HEK293 (cell line): ENCODE results near the gene CCSER1.

ENCODE experiments used
- CTCF ChIA-PET: fragments of 350-600 bp; formaldehyde crosslinking; extraction: SDS; loops from one replicate; lab custom pipeline; 2021; ENCODE audit warnings: antibody characterized with exemption; lab: Yijun Ruan, JAX
- POLR2A ChIA-PET: fragments of 300-600 bp; formaldehyde crosslinking; extraction: SDS; loops from one replicate; lab custom pipeline; 2020; ENCODE audit warnings: antibody characterized with exemption, inconsistent platforms; lab: Yijun Ruan, JAX
- H3K27ac ChIP-seq: fragments of 200-500 bp; sonication (Bioruptor generic); 2 replicates; pipeline ENCODE4 v1.5.1; 2014; ENCODE audit warnings: low read depth, low read length, control low read depth, inconsistent platforms; ENCODE audit errors: extremely low read depth
- H3K36me3 ChIP-seq, 2 experiments: fragments of 200-500 bp in 1 of 2; sonication (Bioruptor generic) in 1 of 2; 1 replicate in 1 of 2; 2 replicates in 1 of 2; pipeline ENCODE4 v1.5.1; 2014 to 2017; ENCODE audit warnings: inconsistent platforms in 2 of 2, low read length in 2 of 2; ENCODE audit not compliant: control insufficient read depth in 2 of 2, insufficient read depth in 1 of 2
- H3K4me1 ChIP-seq: fragments of 200-500 bp; sonication (Bioruptor generic); 2 replicates; pipeline ENCODE4 v1.5.1; 2014; ENCODE audit warnings: mild to moderate bottlenecking, low read length, inconsistent platforms; ENCODE audit not compliant: control insufficient read depth, insufficient read depth
- H3K4me3 ChIP-seq: 2 replicates; pipeline ENCODE4 v1.5.1; 2011; ENCODE audit warnings: low read depth, mild to moderate bottlenecking, control low read depth, low read length, moderate library complexity
- H3K9me3 ChIP-seq: fragments of 200-500 bp; sonication (Bioruptor generic); 2 replicates; pipeline ENCODE4 v1.5.1; 2014; ENCODE audit warnings: low read depth, low read length, inconsistent platforms; ENCODE audit not compliant: control insufficient read depth, insufficient read depth
- GFI1B ChIP-seq: fragments of 450-650 bp; formaldehyde crosslinking; IDR thresholded peaks from 2 replicates; pipeline ENCODE4 v1.5.1; 2016; ENCODE audit warnings: missing biosample characterization, missing genetic modification characterization
- GLIS1 ChIP-seq: fragments of 450-650 bp; formaldehyde crosslinking; IDR thresholded peaks from 2 replicates; pipeline ENCODE4 v1.5.1; 2016; ENCODE audit warnings: missing biosample characterization, missing genetic modification characterization
- IKZF3 ChIP-seq: fragments of 450-650 bp; IDR thresholded peaks from 2 replicates; pipeline ENCODE4 v1.5.0; 2018; ENCODE audit warnings: missing biosample characterization, mild to moderate bottlenecking, missing genetic modification characterization, moderate library complexity
- KLF16 ChIP-seq: fragments of 450-650 bp; formaldehyde crosslinking; IDR thresholded peaks from 2 replicates; pipeline ENCODE4 v1.5.1; 2017; ENCODE audit warnings: missing biosample characterization, missing genetic modification characterization
- OSR2 ChIP-seq: fragments of 450-650 bp; formaldehyde crosslinking; IDR thresholded peaks from 2 replicates; pipeline ENCODE4 v1.5.1; 2016; ENCODE audit warnings: missing biosample characterization, missing genetic modification characterization
- SP2 ChIP-seq: fragments of 450-650 bp; formaldehyde crosslinking; IDR thresholded peaks from 2 replicates; pipeline ENCODE4 v1.5.1; 2016; ENCODE audit warnings: missing biosample characterization, missing genetic modification characterization
- SP7 ChIP-seq: fragments of 450-650 bp; formaldehyde crosslinking; IDR thresholded peaks from 2 replicates; pipeline ENCODE4 v1.5.1; 2016; ENCODE audit warnings: missing biosample characterization, missing genetic modification characterization
- TRIM28 ChIP-seq: IDR thresholded peaks from 2 replicates; pipeline ENCODE4 v1.6.1; 2011; ENCODE audit warnings: low read length, control low read depth, borderline replicate concordance
- YY1 ChIP-seq: fragments of 450-650 bp; formaldehyde crosslinking; IDR thresholded peaks from 2 replicates; pipeline ENCODE4 v1.5.1; 2018; ENCODE audit warnings: missing biosample characterization, missing genetic modification characterization
- ZBTB48 ChIP-seq: fragments of 450-650 bp; formaldehyde crosslinking; IDR thresholded peaks from 2 replicates; pipeline ENCODE4 v1.5.1; 2016; ENCODE audit warnings: missing biosample characterization, missing genetic modification characterization
- ZNF132 ChIP-seq: fragments of 450-650 bp; formaldehyde crosslinking; IDR thresholded peaks from 2 replicates; pipeline ENCODE4 v1.5.1; 2017; ENCODE audit warnings: missing biosample characterization, missing genetic modification characterization, borderline replicate concordance
- ZNF311 ChIP-seq: fragments of 450-650 bp; formaldehyde crosslinking; IDR thresholded peaks from 2 replicates; pipeline ENCODE4 v1.5.1; 2017; ENCODE audit warnings: missing biosample characterization, missing genetic modification characterization, borderline replicate concordance
- ZNF354C ChIP-seq: fragments of 450-650 bp; formaldehyde crosslinking; IDR thresholded peaks from 2 replicates; pipeline ENCODE4 v1.5.1; 2016; ENCODE audit warnings: missing biosample characterization, missing genetic modification characterization, low read depth, borderline replicate concordance
- ZNF529 ChIP-seq: fragments of 450-650 bp; formaldehyde crosslinking; IDR thresholded peaks from 2 replicates; pipeline ENCODE4 v1.5.1; 2017; ENCODE audit warnings: missing genetic modification characterization, missing biosample characterization; ENCODE audit not compliant: insufficient replicate concordance
- ZNF561 ChIP-seq: fragments of 450-650 bp; IDR thresholded peaks from 2 replicates; pipeline ENCODE4 v1.5.1; 2018; ENCODE audit warnings: missing biosample characterization, missing genetic modification characterization, borderline replicate concordance
- ZNF585B ChIP-seq: fragments of 450-650 bp; formaldehyde crosslinking; IDR thresholded peaks from 2 replicates; pipeline ENCODE4 v1.5.1; 2016; ENCODE audit warnings: missing biosample characterization, missing genetic modification characterization
- ZNF677 ChIP-seq: fragments of 450-650 bp; IDR thresholded peaks from 2 replicates; pipeline ENCODE4 v1.5.0; 2018; ENCODE audit warnings: missing biosample characterization, mild to moderate bottlenecking, missing genetic modification characterization, moderate library complexity
- ZNF791 ChIP-seq: fragments of 450-650 bp; formaldehyde crosslinking; IDR thresholded peaks from 2 replicates; pipeline ENCODE4 v1.5.1; 2016; ENCODE audit warnings: missing biosample characterization, missing genetic modification characterization
- ZSCAN16 ChIP-seq: fragments of 450-650 bp; formaldehyde crosslinking; IDR thresholded peaks from 2 replicates; pipeline ENCODE4 v1.5.1; 2016; ENCODE audit warnings: missing biosample characterization, missing genetic modification characterization
- TF ChIP-seq, protein P1 (sequence below): fragments of 450-650 bp; formaldehyde crosslinking; IDR thresholded peaks from 2 replicates; pipeline ENCODE4 v1.5.1; 2016; ENCODE audit warnings: missing biosample characterization, missing genetic modification characterization
- TF ChIP-seq, protein P2 (sequence below): fragments of 450-650 bp; formaldehyde crosslinking; IDR thresholded peaks from 2 replicates; pipeline ENCODE4 v1.5.1; 2016; ENCODE audit warnings: missing biosample characterization, missing genetic modification characterization
- TF ChIP-seq, protein P3 (sequence below): fragments of 450-650 bp; formaldehyde crosslinking; IDR thresholded peaks from 2 replicates; pipeline ENCODE4 v1.5.1; 2016; ENCODE audit warnings: missing biosample characterization, missing genetic modification characterization
- TF ChIP-seq, protein P4 (sequence below): fragments of 450-650 bp; formaldehyde crosslinking; IDR thresholded peaks from 2 replicates; pipeline ENCODE4 v1.5.0; 2017; ENCODE audit warnings: missing biosample characterization, missing genetic modification characterization, borderline replicate concordance

Gene CCSER1

DNA sequence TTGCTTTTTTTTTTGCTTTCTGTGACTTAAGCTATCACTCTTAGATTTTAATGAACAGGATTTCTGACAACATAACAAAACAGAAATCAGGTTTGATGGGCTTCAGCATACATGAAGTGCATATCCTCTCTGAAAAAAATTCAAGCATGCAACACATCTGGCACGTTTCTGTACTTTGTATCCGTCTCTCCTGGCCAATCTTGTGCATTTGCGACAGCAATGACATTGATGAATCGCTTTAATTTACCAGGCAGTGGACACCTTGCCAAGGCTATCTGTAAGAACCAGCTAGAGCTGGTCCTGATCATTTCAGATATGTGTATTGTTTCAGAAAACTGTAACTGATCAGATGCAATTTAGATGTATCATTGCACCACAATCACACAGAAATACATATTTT lies 93.3 kb downstream of the CCSER1 start:
- no peak overlapping the region for H3K27ac ChIP-seq
- POLR2A ChIA-PET: no interaction called here
- TF ChIP-seq, protein P1, sequence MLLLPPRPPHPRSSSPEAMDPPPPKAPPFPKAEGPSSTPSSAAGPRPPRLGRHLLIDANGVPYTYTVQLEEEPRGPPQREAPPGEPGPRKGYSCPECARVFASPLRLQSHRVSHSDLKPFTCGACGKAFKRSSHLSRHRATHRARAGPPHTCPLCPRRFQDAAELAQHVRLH (tag by site-specific recombination): no peak
- TF ChIP-seq ZNF311 (tag by site-specific recombination) (no peak), OSR2 (tag by site-specific recombination) (no peak), ZSCAN16 (no peak), IKZF3 (tag by site-specific recombination) (no peak), TRIM28 (no peak), ZNF354C (tag by site-specific recombination) (no peak), SP7 (tag by site-specific recombination) (no peak), ZNF677 (tag by site-specific recombination) (no peak), ZBTB48 (tag by site-specific recombination) (no peak), ZNF791 (tag by site-specific recombination) (no peak), ZNF529 (tag by site-specific recombination) (no peak), YY1 (tag by site-specific recombination) (no peak)
- TF ChIP-seq, protein P2, sequence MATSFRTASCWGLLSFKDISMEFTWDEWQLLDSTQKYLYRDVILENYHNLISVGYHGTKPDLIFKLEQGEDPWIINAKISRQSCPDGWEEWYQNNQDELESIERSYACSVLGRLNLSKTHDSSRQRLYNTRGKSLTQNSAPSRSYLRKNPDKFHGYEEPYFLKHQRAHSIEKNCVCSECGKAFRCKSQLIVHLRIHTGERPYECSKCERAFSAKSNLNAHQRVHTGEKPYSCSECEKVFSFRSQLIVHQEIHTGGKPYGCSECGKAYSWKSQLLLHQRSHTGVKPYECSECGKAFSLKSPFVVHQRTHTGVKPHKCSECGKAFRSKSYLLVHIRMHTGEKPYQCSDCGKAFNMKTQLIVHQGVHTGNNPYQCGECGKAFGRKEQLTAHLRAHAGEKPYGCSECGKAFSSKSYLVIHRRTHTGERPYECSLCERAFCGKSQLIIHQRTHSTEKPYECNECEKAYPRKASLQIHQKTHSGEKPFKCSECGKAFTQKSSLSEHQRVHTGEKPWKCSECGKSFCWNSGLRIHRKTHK (tag by site-specific recombination): no peak
- TF ChIP-seq, all 188 proteins: peak for 0
- Histone ChIP-seq H3K4me1 (no peaks in the 10 kb centered on the region), H3K36me3 (no peaks in the 10 kb centered on the region), H3K9me3 (no peaks in the 10 kb centered on the region), H3K4me3 (no peak overlapping the region)
- CTCF ChIA-PET: interaction anchor here (0.6 kb wide), 1 partner anchor 24 kb away, joined by 4 read pairs; no protein-coding TSS in a partner anchor

DNA sequence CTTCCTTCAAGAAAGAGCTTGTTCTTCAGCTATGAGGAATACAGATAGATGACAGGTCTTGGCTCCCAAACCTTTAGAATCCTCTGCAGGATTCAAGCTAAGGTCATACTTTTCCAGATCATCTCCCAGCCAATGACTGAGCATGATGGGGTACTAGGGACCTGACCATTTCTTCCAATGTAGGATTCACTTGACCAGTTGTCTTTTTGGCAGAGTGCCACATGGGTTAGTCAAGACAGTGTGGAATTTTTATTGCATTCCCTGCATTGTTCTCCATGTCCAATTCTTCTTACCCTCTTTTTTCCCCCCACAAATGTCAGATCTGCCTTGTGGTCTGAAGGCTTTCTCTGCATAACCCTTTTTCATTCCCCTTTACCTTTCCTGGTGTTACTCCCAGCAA lies 99.5 kb downstream of the CCSER1 start:
- H3K4me3 ChIP-seq: no peak overlapping the region
- POLR2A ChIA-PET: no interaction called here
- no peaks in the 10 kb centered on the region for H3K36me3 ChIP-seq
- no peak for TF ChIP-seq SP2
- TF ChIP-seq, protein P3, sequence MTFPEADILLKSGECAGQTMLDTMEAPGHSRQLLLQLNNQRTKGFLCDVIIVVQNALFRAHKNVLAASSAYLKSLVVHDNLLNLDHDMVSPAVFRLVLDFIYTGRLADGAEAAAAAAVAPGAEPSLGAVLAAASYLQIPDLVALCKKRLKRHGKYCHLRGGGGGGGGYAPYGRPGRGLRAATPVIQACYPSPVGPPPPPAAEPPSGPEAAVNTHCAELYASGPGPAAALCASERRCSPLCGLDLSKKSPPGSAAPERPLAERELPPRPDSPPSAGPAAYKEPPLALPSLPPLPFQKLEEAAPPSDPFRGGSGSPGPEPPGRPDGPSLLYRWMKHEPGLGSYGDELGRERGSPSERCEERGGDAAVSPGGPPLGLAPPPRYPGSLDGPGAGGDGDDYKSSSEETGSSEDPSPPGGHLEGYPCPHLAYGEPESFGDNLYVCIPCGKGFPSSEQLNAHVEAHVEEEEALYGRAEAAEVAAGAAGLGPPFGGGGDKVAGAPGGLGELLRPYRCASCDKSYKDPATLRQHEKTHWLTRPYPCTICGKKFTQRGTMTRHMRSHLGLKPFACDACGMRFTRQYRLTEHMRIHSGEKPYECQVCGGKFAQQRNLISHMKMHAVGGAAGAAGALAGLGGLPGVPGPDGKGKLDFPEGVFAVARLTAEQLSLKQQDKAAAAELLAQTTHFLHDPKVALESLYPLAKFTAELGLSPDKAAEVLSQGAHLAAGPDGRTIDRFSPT: no peak
- no peak for TF ChIP-seq GLIS1 (tag by site-specific recombination)
- TF ChIP-seq YY1 (tag by site-specific recombination): no peak
- TF ChIP-seq, all 188 proteins: peak for 0
- no peaks in the 10 kb centered on the region for H3K9me3 ChIP-seq
- H3K4me1 ChIP-seq: no peaks in the 10 kb centered on the region
- no peak overlapping the region for H3K27ac ChIP-seq
- CTCF ChIA-PET: interaction anchor here (0.6 to 0.8 kb wide), 2 partner anchors 51 to 64 kb away, joined by 3 read pairs; no protein-coding TSS in a partner anchor

DNA sequence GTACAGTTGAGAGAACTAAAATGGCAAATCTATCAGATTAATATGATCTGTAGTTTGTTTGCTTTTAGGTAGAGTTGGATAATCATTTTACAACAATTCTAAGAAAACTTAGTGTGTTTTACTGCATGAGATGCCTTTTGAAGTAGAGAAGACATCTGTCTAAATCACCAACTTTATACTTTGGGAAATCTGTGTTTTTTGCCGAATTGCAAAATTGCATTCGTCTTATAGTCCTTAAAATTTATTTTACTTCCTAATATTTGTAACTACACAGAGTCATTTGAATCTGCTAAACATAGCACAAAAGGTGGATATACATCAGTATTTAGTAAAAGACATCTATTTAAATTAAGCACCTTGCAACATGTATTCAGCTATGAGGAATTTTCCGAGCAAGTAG lies 100.0 kb downstream of the CCSER1 start:
- Histone ChIP-seq H3K27ac (no peak overlapping the region), H3K4me3 (no peak overlapping the region), H3K9me3 (no peaks in the 10 kb centered on the region), H3K36me3 (no peaks in the 10 kb centered on the region), H3K4me1 (no peaks in the 10 kb centered on the region)
- TF ChIP-seq ZNF561 (tag by site-specific recombination) (no peak), ZNF585B (tag by site-specific recombination) (no peak), ZNF132 (tag by site-specific recombination) (no peak), KLF16 (no peak), GFI1B (tag by site-specific recombination) (no peak)
- TF ChIP-seq, protein P4, sequence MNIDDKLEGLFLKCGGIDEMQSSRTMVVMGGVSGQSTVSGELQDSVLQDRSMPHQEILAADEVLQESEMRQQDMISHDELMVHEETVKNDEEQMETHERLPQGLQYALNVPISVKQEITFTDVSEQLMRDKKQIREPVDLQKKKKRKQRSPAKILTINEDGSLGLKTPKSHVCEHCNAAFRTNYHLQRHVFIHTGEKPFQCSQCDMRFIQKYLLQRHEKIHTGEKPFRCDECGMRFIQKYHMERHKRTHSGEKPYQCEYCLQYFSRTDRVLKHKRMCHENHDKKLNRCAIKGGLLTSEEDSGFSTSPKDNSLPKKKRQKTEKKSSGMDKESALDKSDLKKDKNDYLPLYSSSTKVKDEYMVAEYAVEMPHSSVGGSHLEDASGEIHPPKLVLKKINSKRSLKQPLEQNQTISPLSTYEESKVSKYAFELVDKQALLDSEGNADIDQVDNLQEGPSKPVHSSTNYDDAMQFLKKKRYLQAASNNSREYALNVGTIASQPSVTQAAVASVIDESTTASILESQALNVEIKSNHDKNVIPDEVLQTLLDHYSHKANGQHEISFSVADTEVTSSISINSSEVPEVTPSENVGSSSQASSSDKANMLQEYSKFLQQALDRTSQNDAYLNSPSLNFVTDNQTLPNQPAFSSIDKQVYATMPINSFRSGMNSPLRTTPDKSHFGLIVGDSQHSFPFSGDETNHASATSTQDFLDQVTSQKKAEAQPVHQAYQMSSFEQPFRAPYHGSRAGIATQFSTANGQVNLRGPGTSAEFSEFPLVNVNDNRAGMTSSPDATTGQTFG (tag by site-specific recombination): no peak
- ChIA-PET CTCF (no interaction called here), POLR2A (no interaction called here)
